Astrocyte of the cerebellum (primary cell): ENCODE data around the gene DCXR.

Experiments
- DNase-seq: peaks from one replicate; pipeline ENCODE4 v3.0.0-alpha.2; 2011; ENCODE audit warnings: low read depth
- H3K4me3 ChIP-seq: 2 replicates; pipeline ENCODE4 v1.5.1; 2011; ENCODE audit warnings: mild to moderate bottlenecking, low read depth, low read length, moderate library complexity
- CTCF ChIP-seq: IDR thresholded peaks from 2 replicates; pipeline ENCODE4 v1.5.1; 2012; ENCODE audit warnings: low read length, low read depth, moderate library complexity, mild to moderate bottlenecking; ENCODE audit errors: missing control alignments
- in situ Hi-C: cut with HindIII; loops from 2 replicates; pipeline ENCODE4 v1.10.0; 2017; ENCODE audit warnings: low sequenced_read_pairs

The DCXR gene

DNA sequence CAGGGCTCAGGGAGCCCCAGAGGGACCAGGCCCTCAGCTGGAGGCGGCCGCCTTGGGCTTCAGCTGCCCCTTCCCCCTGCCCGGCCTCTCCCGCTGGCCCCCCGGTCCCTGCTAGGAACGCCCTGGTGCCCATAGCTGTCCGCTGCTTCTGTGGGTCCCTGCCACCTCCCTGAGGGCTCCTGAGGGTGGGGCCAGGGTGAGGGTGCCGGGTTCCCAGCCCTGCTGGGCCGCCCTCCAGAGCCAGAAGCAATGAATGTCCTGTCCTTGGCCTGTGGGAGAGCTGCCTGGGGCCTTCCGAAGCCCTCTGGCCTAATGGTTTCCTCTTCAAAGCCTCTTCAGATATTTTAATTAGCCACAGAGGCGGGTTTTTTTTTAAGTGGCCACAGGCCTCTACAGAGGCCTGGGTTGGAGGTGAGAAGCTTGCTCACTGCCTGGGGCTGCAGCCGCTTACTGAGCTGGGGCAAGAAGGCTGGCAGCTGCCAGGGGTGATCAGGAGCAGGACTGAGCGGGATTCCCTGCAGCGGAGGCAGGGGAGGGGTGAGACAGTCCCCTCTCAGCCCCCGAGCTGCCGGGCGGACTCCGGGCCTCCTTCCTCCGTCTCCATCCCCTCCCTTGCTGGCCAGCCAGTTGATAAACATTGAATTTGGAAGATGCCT lies 24.7 kb downstream of the DCXR start:
- H3K4me3 ChIP-seq: no peak overlapping the region
- in situ Hi-C loops: no loop called here
- DNase-seq: no peak
- TF ChIP-seq CTCF: no peak

- in situ Hi-C loops: no loop called here
- no peak for TF ChIP-seq CTCF
- no peak for DNase-seq
- H3K4me3 ChIP-seq: no peak overlapping the region
These were observed 25.2 kb downstream of the DCXR start for GRCh38 chr17:82012261-82012639.

- in situ Hi-C loops: no loop called here
- DNase-seq: no peak
- no peak overlapping the region for H3K4me3 ChIP-seq
- no peak for TF ChIP-seq CTCF
These were observed 25.8 kb downstream of the DCXR start for GRCh38 chr17:82011617-82012187.

DNA sequence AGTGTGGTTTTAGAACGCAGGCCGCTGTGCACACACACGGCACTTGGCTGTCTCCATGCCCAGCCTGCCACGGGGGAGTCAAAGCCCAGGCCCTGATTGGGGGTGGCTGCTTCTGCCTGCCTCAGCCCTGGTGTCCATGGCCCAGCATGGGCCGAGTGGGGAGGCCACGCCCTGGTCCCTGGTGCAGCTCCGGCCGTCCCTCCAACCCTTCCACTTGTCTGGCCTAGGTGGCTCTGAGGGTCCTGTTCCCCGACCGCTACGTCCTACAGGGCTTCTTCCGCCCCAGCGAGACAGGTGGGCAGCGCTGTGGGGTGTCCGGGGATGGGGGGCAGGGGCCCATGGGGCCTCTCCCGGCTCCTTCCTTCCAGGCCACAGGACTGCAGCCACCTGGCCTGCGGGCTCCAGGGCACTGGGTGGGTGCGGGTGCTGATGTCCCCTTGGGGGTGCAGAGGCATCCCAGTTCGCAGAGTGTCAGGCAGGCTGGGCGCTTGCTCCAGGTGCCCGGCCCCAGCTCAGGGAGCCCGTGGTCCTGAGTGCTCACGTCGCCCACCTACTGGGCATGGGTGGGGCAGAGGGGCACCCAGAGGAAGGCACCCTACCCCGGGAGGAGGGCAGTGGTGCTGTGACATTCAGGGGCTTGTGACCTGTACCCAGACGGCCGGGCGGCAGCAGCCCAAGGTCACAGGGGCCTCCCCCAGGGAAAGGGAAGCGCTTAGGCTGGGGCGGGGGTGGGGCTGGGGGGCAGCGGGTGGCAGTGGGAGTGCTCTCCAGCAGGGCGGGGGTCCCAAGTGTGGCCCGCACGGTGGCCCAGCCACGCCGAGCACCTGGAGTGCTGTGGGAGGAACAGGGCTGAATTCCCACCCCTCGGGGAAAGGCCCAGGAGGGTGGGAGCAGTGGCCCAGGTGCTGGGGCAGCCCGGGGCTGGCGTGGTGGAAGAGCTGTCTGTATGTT lies 26.6 kb downstream of the DCXR start:
- no peak for TF ChIP-seq CTCF
- no peak for DNase-seq
- no peak overlapping the region for H3K4me3 ChIP-seq
- in situ Hi-C loops: no loop called here

DNA sequence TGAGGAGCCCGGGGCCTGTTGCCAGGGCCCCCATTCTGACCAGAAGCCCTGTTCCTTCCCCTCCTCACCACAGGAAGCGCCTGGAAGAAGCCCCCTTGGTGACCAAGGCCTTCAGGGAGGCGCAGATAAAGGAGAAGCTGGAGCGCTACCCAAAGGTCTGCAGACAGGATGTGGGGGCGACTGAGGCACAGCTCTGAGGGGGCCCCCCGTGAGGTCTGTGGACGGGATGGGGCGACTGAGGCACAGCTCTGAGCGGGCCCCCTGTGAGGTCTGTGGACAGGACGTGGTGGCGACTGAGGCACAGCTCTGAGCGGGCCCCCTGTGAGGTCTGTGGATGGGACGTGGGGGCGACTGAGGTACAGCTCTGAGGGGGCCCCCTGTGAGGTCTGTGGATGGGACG lies 28.1 kb downstream of the DCXR start:
- no peak for DNase-seq
- in situ Hi-C loops: no loop called here
- TF ChIP-seq CTCF: no peak
- H3K4me3 ChIP-seq: no peak overlapping the region

DNA sequence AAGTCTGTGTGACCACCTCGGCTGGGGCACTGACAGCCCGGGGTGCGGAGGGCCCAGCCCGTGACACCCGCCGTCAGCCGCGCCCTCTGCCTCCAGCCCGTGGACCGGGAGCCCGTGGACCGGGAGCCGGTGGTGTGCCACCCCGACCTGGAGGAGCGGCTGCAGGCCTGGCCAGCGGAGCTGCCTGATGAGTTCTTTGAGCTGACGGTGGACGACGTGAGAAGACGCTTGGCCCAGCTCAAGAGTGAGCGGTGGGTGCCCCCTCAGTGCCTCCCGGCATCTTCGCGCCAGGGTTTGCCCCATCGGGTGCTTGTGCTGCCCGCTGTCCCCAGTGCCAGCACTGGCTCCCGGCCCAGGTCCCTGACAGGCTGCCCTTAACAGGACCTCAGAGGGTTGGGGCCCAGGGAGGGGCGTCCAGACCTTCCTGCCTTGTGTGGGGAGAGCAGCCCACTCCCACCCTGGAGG lies 28.5 kb downstream of the DCXR start:
- H3K4me3 ChIP-seq: no peak overlapping the region
- no peak for TF ChIP-seq CTCF
- DNase-seq: no peak
- in situ Hi-C loops: no loop called here
